ENCODE data around the gene HMGXB3.
A peak's percentile ranks its signal among the peaks of the same experiment; 100 is the strongest.
"Not testable (repeated sequence)": the region's sequence is repeated elsewhere in the genome, so short reads cannot be mapped to it uniquely, and the experiment has no call there.

Gene HMGXB3

GRCh38 chr5:150026682-150027172 is 26.2 kb downstream of the HMGXB3 start:
- DNase-seq (ENCODE audit: low read depth), result no peak
- TF ChIP-seq, protein P1, sequence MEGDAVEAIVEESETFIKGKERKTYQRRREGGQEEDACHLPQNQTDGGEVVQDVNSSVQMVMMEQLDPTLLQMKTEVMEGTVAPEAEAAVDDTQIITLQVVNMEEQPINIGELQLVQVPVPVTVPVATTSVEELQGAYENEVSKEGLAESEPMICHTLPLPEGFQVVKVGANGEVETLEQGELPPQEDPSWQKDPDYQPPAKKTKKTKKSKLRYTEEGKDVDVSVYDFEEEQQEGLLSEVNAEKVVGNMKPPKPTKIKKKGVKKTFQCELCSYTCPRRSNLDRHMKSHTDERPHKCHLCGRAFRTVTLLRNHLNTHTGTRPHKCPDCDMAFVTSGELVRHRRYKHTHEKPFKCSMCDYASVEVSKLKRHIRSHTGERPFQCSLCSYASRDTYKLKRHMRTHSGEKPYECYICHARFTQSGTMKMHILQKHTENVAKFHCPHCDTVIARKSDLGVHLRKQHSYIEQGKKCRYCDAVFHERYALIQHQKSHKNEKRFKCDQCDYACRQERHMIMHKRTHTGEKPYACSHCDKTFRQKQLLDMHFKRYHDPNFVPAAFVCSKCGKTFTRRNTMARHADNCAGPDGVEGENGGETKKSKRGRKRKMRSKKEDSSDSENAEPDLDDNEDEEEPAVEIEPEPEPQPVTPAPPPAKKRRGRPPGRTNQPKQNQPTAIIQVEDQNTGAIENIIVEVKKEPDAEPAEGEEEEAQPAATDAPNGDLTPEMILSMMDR (IDR thresholded peaks at IDR 0.05; ENCODE audit: low read depth, low read length, missing control alignments), result no peak
- in situ Hi-C loops (cut with HindIII; ENCODE audit: low sequenced_read_pairs), result loop anchor here (5.0 kb wide), 1 partner anchor 81 kb away; no protein-coding TSS in a partner anchor
- H3K4me3 ChIP-seq (ENCODE audit: low read depth, low read length), result no peak overlapping the region

DNA sequence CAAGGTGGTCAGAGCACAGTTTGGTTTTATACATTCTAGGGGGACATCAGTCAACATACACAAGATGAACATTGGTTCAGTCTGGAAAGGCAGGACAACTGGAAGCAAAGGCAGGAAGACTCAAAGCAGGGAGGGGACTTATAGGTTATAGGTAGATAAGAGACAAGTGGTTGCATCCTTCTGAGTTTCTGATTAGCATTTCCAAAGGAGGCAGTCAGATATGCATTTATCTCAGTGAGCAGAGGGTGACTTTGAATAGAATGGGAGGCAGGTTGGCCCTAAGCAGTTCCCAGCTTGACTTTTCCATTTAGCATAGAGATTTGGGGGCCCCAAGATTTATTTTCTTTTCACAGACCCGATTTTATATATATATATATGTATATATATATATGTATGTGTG is 27.5 kb downstream of the HMGXB3 start:
- in situ Hi-C loops (cut with HindIII; ENCODE audit: low sequenced_read_pairs), result loop anchor here (5.0 kb wide), 1 partner anchor 79 kb away; no protein-coding TSS in a partner anchor
- not testable (repeated sequence) for DNase-seq (ENCODE audit: low read depth); H3K4me3 ChIP-seq (ENCODE audit: low read depth, low read length)

DNA sequence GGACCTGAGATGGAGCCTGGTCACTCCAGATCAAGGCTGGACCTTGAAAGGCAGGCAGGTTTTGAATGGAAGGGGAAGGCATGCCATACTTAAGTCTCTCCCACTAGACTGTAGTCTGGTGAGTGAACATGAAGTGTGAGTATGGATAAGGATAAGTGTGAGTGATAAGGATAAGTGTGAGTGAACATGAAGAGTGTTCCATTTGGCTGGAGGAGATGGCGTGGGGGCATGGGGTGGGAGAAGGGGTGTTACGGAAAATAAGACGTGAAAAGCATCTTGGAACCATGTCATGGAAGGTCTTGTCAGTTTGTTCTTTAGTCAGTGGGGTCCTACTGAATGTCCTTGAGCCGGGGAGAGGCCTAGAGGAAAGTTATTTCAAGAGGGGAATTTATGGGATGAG is 32.8 kb downstream of the HMGXB3 start:
- TF ChIP-seq, protein P1 (IDR thresholded peaks at IDR 0.05; ENCODE audit: low read depth, low read length, missing control alignments), result no peak

GRCh38 chr5:150034662-150035061 is 34.1 kb downstream of the HMGXB3 start:
- DNase-seq (ENCODE audit: low read depth), result peak; percentile 89

More for the DNA sequence above, 32.8 kb downstream of the HMGXB3 start:
- H3K4me3 ChIP-seq (ENCODE audit: low read depth, low read length), result no peak overlapping the region
- in situ Hi-C loops (cut with HindIII; ENCODE audit: low sequenced_read_pairs), result no loop called here
- no peak for DNase-seq (ENCODE audit: low read depth)

GRCh38 chr5:150035139-150035895 is 34.8 kb downstream of the HMGXB3 start:
- H3K4me3 ChIP-seq (ENCODE audit: low read depth, low read length), result no peak overlapping the region
- in situ Hi-C loops (cut with HindIII; ENCODE audit: low sequenced_read_pairs), result no loop called here
- TF ChIP-seq, protein P1 (IDR thresholded peaks at IDR 0.05; ENCODE audit: low read depth, low read length, missing control alignments), result no peak
- DNase-seq (ENCODE audit: low read depth), result no peak

More at GRCh38 chr5:150034662-150035061, 34.1 kb downstream of the HMGXB3 start:
- TF ChIP-seq, protein P1 (IDR thresholded peaks at IDR 0.05; ENCODE audit: low read depth, low read length, missing control alignments), result no peak
- H3K4me3 ChIP-seq (ENCODE audit: low read depth, low read length), result no peak overlapping the region
- in situ Hi-C loops (cut with HindIII; ENCODE audit: low sequenced_read_pairs), result no loop called here

- TF ChIP-seq, protein P1 (IDR thresholded peaks at IDR 0.05; ENCODE audit: low read depth, low read length, missing control alignments), result no peak
- in situ Hi-C loops (cut with HindIII; ENCODE audit: low sequenced_read_pairs), result no loop called here
- peak; percentile 92 for DNase-seq (ENCODE audit: low read depth)
- H3K4me3 ChIP-seq (ENCODE audit: low read depth, low read length), result no peak overlapping the region
Observed at GRCh38 chr5:150036513-150036912, 36.0 kb downstream of the HMGXB3 start.

DNA sequence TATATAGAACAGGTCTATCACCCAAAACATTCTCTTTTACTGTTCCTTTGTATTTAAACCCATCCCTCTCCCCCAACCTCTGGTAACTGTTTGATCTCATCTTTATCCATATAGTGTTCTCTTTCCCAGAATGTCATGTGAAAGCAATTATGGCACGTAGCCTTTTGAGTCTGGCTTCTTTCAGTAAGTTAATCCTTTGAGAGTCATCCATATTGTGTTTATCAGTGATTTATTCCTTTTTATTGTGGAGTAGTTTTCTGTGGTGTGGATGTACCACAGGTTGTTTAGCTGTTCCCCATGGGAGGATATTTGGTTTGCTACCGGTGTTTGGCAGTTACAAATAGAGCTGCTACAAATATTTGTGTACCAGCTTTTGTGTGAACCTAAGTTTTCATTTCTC is 38.0 kb downstream of the HMGXB3 start:
- no peak overlapping the region for H3K4me3 ChIP-seq (ENCODE audit: low read depth, low read length)
- in situ Hi-C loops (cut with HindIII; ENCODE audit: low sequenced_read_pairs), result no loop called here
- DNase-seq (ENCODE audit: low read depth), result no peak
- TF ChIP-seq, protein P1 (IDR thresholded peaks at IDR 0.05; ENCODE audit: low read depth, low read length, missing control alignments), result no peak
